HepG2 (cell line): ENCODE measurements around the gene SLBP. TPM values are rescaled to one million over a fixed set of nuclear protein-coding genes. Genes with fewer than 3 reads are reported as not detected.

ENCODE experiments used
- ATF1 ChIP-seq: IDR thresholded peaks from 2 replicates; pipeline ENCODE4 v1.6.1; 2016; ENCODE audit warnings: mild to moderate bottlenecking, control low read depth
- FOXC1 ChIP-seq: sonication (generic); formaldehyde crosslinking; IDR thresholded peaks from 2 replicates; pipeline ENCODE4 v1.8.0; 2022; ENCODE audit warnings: mild to moderate bottlenecking, missing genetic modification reagents, borderline replicate concordance
- NCOA2 ChIP-seq: sonication (generic); formaldehyde crosslinking; IDR thresholded peaks from 2 replicates; pipeline ENCODE4 v1.8.0; 2022; ENCODE audit warnings: inconsistent platforms
- NFE2 ChIP-seq: sonication (generic); formaldehyde crosslinking; IDR thresholded peaks from 2 replicates; pipeline ENCODE4 v1.4.0; 2020; ENCODE audit warnings: missing genetic modification reagents
- NFKB2 ChIP-seq: sonication (generic); formaldehyde crosslinking; IDR thresholded peaks from 2 replicates; pipeline ENCODE4 v1.4.0; 2020; ENCODE audit warnings: missing genetic modification reagents, borderline replicate concordance
- PAX8 ChIP-seq: sonication (generic); formaldehyde crosslinking; IDR thresholded peaks from 2 replicates; pipeline ENCODE4 v1.8.0; 2022; ENCODE audit warnings: mild to moderate bottlenecking, missing genetic modification reagents, borderline replicate concordance
- PHF20 ChIP-seq: sonication (generic); formaldehyde crosslinking; IDR thresholded peaks from 2 replicates; pipeline ENCODE4 v1.5.0; 2020; ENCODE audit warnings: mild to moderate bottlenecking, missing genetic modification reagents
- POLR2AphosphoS2 ChIP-seq: IDR thresholded peaks from 2 replicates; pipeline ENCODE4 v1.6.1; 2011; ENCODE audit warnings: low read depth, low read length, improper control_type of control experiment
- RBM39 ChIP-seq: fragments of 200-400 bp; formaldehyde crosslinking; IDR thresholded peaks from one replicate; pipeline ENCODE4 v1.6.1; 2018; ENCODE audit warnings: antibody characterized with exemption, mild to moderate bottlenecking, low read depth, low read length; ENCODE audit not compliant: poor library complexity, severe bottlenecking
- SMC3 ChIP-seq: IDR thresholded peaks from 2 replicates; pipeline ENCODE4 v1.6.1; 2011; ENCODE audit warnings: low read length, improper control_type of control experiment
- SP140L ChIP-seq: sonication (generic); formaldehyde crosslinking; IDR thresholded peaks from 2 replicates; pipeline ENCODE4 v1.4.0; 2020; ENCODE audit warnings: missing genetic modification reagents, borderline replicate concordance
- ZBED4 ChIP-seq: sonication (generic); formaldehyde crosslinking; IDR thresholded peaks from 2 replicates; pipeline ENCODE4 v1.4.0; 2020; ENCODE audit warnings: missing genetic modification reagents, borderline replicate concordance
- ZNF20 ChIP-seq: sonication (generic); formaldehyde crosslinking; IDR thresholded peaks from 2 replicates; pipeline ENCODE4 v1.4.0; 2020; ENCODE audit warnings: mild to moderate bottlenecking, moderate library complexity, missing genetic modification reagents
- ZNF232 ChIP-seq: sonication (generic); formaldehyde crosslinking; IDR thresholded peaks from 2 replicates; pipeline ENCODE4 v1.4.0; 2020; ENCODE audit warnings: missing genetic modification reagents, borderline replicate concordance
- ZNF253 ChIP-seq: sonication (generic); formaldehyde crosslinking; IDR thresholded peaks from 2 replicates; pipeline ENCODE4 v1.8.0; 2022; ENCODE audit warnings: mild to moderate bottlenecking, missing genetic modification reagents, borderline replicate concordance
- ZNF276 ChIP-seq: sonication (generic); formaldehyde crosslinking; IDR thresholded peaks from 2 replicates; pipeline ENCODE4 v1.4.0; 2020; ENCODE audit warnings: mild to moderate bottlenecking, low read depth, missing genetic modification reagents
- ZNF34 ChIP-seq: sonication (generic); formaldehyde crosslinking; IDR thresholded peaks from 2 replicates; pipeline ENCODE4 v1.4.0; 2020; ENCODE audit warnings: mild to moderate bottlenecking, missing genetic modification reagents, borderline replicate concordance
- ZNF605 ChIP-seq: sonication (generic); formaldehyde crosslinking; IDR thresholded peaks from 2 replicates; pipeline ENCODE4 v1.8.0; 2022; ENCODE audit warnings: mild to moderate bottlenecking, missing genetic modification reagents
- ZNF674 ChIP-seq: sonication (generic); formaldehyde crosslinking; IDR thresholded peaks from 2 replicates; pipeline ENCODE4 v1.5.0; 2020; ENCODE audit warnings: low read depth, mild to moderate bottlenecking, missing genetic modification reagents
- polyA plus RNA-seq, 8 experiments: library from polyadenylated mRNA; depleted of rRNA in 3 of 8; stranded (reverse) in 7 of 8; unstranded in 1 of 8; fragments of >200 nt; fragmentation: Illumina TruSeq in 4 of 8; extraction: Trizol in 4 of 8; gene quantifications; 2 replicates each; pipeline versions ENCODE4 v1.2.1 to v1.2.3, GENCODE V29; 2011 to 2016; ENCODE audit warnings: low read depth in 4 of 8, missing spikeins in 1 of 8, mixed read lengths in 1 of 8; ENCODE audit not compliant: insufficient read depth in 1 of 8
- total RNA-seq, 5 experiments: library from RNA; depleted of rRNA; stranded (reverse); fragments of >200 nt; fragmentation: Illumina TruSeq; extraction: Trizol; gene quantifications; 2 replicates each; pipeline ENCODE4 v1.2.3, GENCODE V29; 2016; ENCODE audit warnings: low read depth in 1 of 5
- TF ChIP-seq, protein P1 (sequence below): sonication (generic); formaldehyde crosslinking; IDR thresholded peaks from 2 replicates; pipeline ENCODE4 v1.5.1; 2020; ENCODE audit warnings: mild to moderate bottlenecking, moderate library complexity, missing genetic modification reagents
- TF ChIP-seq, protein P2 (sequence below): sonication (generic); formaldehyde crosslinking; IDR thresholded peaks from 2 replicates; pipeline ENCODE4 v1.4.0; 2020; ENCODE audit warnings: missing genetic modification reagents

The SLBP gene
- total and polyA plus RNA-seq, 2 of the 13 experiments (the other 11 are each of a cell fraction or from before 2014, with no cell fraction given): 43.9 to 104 TPM

DNA sequence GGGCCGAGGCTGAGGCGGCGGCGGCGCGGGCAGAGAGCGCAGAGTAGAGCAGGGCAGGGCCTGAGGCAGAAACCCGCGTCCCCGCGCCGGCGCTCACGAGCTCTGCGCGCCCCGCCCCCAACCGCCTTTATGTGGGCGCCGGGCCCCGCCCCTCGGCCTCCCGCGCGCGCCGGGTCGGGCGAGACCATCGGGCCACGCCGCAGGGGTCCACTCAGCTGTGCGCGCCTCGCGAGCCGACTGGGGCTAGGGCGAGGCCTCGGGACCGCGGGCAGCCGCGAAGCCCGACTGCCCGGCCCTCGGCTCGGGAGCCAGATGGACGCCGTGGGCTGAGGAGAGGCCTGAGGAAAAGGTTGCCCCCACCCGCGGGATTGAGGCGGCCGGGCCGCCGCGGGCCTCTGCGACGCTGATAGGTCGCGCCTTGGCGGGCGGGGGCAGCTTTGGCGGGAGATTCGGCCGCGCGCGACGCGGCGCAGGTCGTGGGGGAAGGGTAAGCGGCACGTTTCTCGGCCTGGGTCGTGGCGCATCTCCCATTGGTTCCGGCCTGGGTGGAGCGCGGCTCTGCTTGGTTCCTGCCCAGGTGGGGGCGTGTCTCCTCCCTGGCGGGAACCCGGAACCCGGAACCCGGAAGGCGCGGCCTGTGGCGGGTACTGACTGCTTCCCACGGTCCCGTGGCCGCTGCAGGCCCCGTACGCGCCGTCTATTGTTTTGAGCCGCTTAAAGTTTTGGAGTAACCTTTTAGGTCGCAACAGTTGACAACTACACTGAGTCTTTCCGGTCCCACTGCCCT, at the start of gene SLBP (continued):
- TF ChIP-seq, protein P1, sequence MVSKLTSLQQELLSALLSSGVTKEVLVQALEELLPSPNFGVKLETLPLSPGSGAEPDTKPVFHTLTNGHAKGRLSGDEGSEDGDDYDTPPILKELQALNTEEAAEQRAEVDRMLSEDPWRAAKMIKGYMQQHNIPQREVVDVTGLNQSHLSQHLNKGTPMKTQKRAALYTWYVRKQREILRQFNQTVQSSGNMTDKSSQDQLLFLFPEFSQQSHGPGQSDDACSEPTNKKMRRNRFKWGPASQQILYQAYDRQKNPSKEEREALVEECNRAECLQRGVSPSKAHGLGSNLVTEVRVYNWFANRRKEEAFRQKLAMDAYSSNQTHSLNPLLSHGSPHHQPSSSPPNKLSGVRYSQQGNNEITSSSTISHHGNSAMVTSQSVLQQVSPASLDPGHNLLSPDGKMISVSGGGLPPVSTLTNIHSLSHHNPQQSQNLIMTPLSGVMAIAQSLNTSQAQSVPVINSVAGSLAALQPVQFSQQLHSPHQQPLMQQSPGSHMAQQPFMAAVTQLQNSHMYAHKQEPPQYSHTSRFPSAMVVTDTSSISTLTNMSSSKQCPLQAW (CRISPR knock-in tag): peak; percentile 62; the same call in 1 of the 2 replicates
- TF ChIP-seq ZNF20 (peak; percentile 86; the same call in 1 of the 2 replicates), PAX8 (peak; percentile 76; the same call in 1 of the 2 replicates), POLR2AphosphoS2 (no peak), ZNF34 (0 out of 2 replicates have a peak, but pooled peaks have one; percentile 66), ZNF674 (CRISPR knock-in tag) (peak; percentile 77; the same call in 1 of the 2 replicates), ZNF232 (CRISPR knock-in tag) (peak; percentile 99), ZNF605 (CRISPR knock-in tag) (peak; percentile 98), SP140L (peak; percentile 82; the same call in 1 of the 2 replicates), SMC3 (no peak), ZNF253 (CRISPR knock-in tag) (peak; percentile 97), PHF20 (CRISPR knock-in tag) (peak; percentile 92), ZNF276 (CRISPR knock-in tag) (peak; percentile 98), RBM39 (no peak), ZBED4 (peak; percentile 89; the same call in 1 of the 2 replicates), NFKB2 (CRISPR knock-in tag) (peak; percentile 99), NCOA2 (CRISPR knock-in tag) (peak; percentile 73), ATF1 (CRISPR knock-in tag) (no peak), NFE2 (CRISPR knock-in tag) (0 out of 2 replicates have a peak, but pooled peaks have one; percentile 10), FOXC1 (CRISPR knock-in tag) (peak; percentile 98; the same call in 1 of the 2 replicates)
- TF ChIP-seq, protein P2, sequence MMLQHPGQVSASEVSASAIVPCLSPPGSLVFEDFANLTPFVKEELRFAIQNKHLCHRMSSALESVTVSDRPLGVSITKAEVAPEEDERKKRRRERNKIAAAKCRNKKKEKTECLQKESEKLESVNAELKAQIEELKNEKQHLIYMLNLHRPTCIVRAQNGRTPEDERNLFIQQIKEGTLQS: 0 out of 2 replicates have a peak, but pooled peaks have one; percentile 81
